Measurements from ENCODE around the gene CPA5.
A peak's percentile ranks its signal among the peaks of the same experiment; 100 is the strongest.

CPA5 gene

GRCh38 chr7:130388671-130389070 is 44.1 kb downstream of the CPA5 start:
- H3K27me3 Mint-ChIP-seq, result no peaks in the 10 kb centered on the region
- DNase-seq (no peak), ATAC-seq (no peak)
- H3K4me1 Mint-ChIP-seq, result peaks cover 23% of the 10 kb centered on the region
- H3K9me3 Mint-ChIP-seq, result peaks cover 0 to 7% of the 10 kb centered on the region in 2 donors
- H3K27ac Mint-ChIP-seq, result no peak overlapping the region
- H3K4me3 Mint-ChIP-seq, result no peak overlapping the region

GRCh38 chr7:130390486-130390885 is 45.9 kb downstream of the CPA5 start:
- Mint-ChIP-seq H3K27me3 (no peaks in the 10 kb centered on the region), H3K9me3 (peaks cover 0 to 7% of the 10 kb centered on the region in 2 donors), H3K27ac (no peak overlapping the region), H3K4me1 (peaks cover 41% of the 10 kb centered on the region), H3K4me3 (no peak overlapping the region)
- ATAC-seq (no peak), DNase-seq (no peak)

GRCh38 chr7:130393101-130393561 is 48.5 kb downstream of the CPA5 start:
- Mint-ChIP-seq H3K27ac (peak overlapping the region in 1 of 2 donors; percentile 71), H3K4me1 (peaks cover 46% of the 10 kb centered on the region), H3K9me3 (peaks cover 0 to 7% of the 10 kb centered on the region in 2 donors), H3K27me3 (no peaks in the 10 kb centered on the region), H3K4me3 (no peak overlapping the region)
- DNase-seq (no peak), ATAC-seq (no peak)

- H3K27ac Mint-ChIP-seq, result peak overlapping the region; percentile 96 to 97
- ATAC-seq (peak; percentile 34), DNase-seq (no peak)
- peak overlapping the region; percentile 80 to 86 for H3K4me3 Mint-ChIP-seq
- H3K4me1 Mint-ChIP-seq, result peaks cover 54% of the 10 kb centered on the region
- H3K9me3 Mint-ChIP-seq, result peaks cover 0 to 1% of the 10 kb centered on the region in 2 donors
- no peaks in the 10 kb centered on the region for H3K27me3 Mint-ChIP-seq
Observed at GRCh38 chr7:130393841-130394411, 49.3 kb downstream of the CPA5 start.

GRCh38 chr7:130394421-130395195 is 50.0 kb downstream of the CPA5 start:
- DNase-seq, result peak; percentile 50 to 62
- no peaks in the 10 kb centered on the region for H3K27me3 Mint-ChIP-seq
- H3K4me3 Mint-ChIP-seq, result peak overlapping the region; percentile 80 to 86
- peak; percentile 99 for ATAC-seq
- H3K4me1 Mint-ChIP-seq, result peaks cover 60% of the 10 kb centered on the region
- H3K27ac Mint-ChIP-seq, result peak overlapping the region; percentile 96 to 97
- no peaks in the 10 kb centered on the region for H3K9me3 Mint-ChIP-seq

GRCh38 chr7:130395421-130395820 is 50.8 kb downstream of the CPA5 start:
- ATAC-seq (no peak), DNase-seq (no peak)
- H3K9me3 Mint-ChIP-seq, result no peaks in the 10 kb centered on the region
- H3K27ac Mint-ChIP-seq, result peak overlapping the region; percentile 31 to 81
- H3K4me3 Mint-ChIP-seq, result peak overlapping the region; percentile 80 to 86
- peaks cover 60% of the 10 kb centered on the region for H3K4me1 Mint-ChIP-seq
- no peaks in the 10 kb centered on the region for H3K27me3 Mint-ChIP-seq

- peak overlapping the region; percentile 54 to 90 for H3K27ac Mint-ChIP-seq
- H3K9me3 Mint-ChIP-seq, result no peaks in the 10 kb centered on the region
- H3K4me3 Mint-ChIP-seq, result peak overlapping the region; percentile 42 to 86
- peaks cover 60% of the 10 kb centered on the region for H3K4me1 Mint-ChIP-seq
- DNase-seq, result no peak
- no peak for ATAC-seq
- no peaks in the 10 kb centered on the region for H3K27me3 Mint-ChIP-seq
Observed at GRCh38 chr7:130396109-130396508, 51.5 kb downstream of the CPA5 start.

GRCh38 chr7:130397051-130397757 is 52.6 kb downstream of the CPA5 start:
- peaks cover 58% of the 10 kb centered on the region for H3K4me1 Mint-ChIP-seq
- ATAC-seq (no peak), DNase-seq (no peak)
- no peaks in the 10 kb centered on the region for H3K9me3 Mint-ChIP-seq
- H3K4me3 Mint-ChIP-seq, result no peak overlapping the region
- H3K27ac Mint-ChIP-seq, result no peak overlapping the region
- H3K27me3 Mint-ChIP-seq, result no peaks in the 10 kb centered on the region

GRCh38 chr7:130397758-130398073 is 53.1 kb downstream of the CPA5 start:
- H3K27me3 Mint-ChIP-seq, result no peaks in the 10 kb centered on the region

GRCh38 chr7:130398526-130399090 is 54.0 kb downstream of the CPA5 start:
- Mint-ChIP-seq H3K4me3 (no peak overlapping the region), H3K27me3 (no peaks in the 10 kb centered on the region), H3K4me1 (peaks cover 49% of the 10 kb centered on the region), H3K27ac (peak overlapping the region in 1 of 2 donors; percentile 3), H3K9me3 (no peaks in the 10 kb centered on the region)
- DNase-seq, result no peak
- ATAC-seq, result no peak

More at GRCh38 chr7:130397758-130398073, 53.1 kb downstream of the CPA5 start:
- Mint-ChIP-seq H3K27ac (no peak overlapping the region), H3K4me3 (no peak overlapping the region), H3K9me3 (no peaks in the 10 kb centered on the region), H3K4me1 (peaks cover 56% of the 10 kb centered on the region)
- DNase-seq, result no peak
- no peak for ATAC-seq

- H3K4me3 Mint-ChIP-seq, result no peak overlapping the region
- no peaks in the 10 kb centered on the region for H3K27me3 Mint-ChIP-seq
- peak overlapping the region in 1 of 2 donors; percentile 72 for H3K27ac Mint-ChIP-seq
- ATAC-seq, result no peak
- H3K9me3 Mint-ChIP-seq, result no peaks in the 10 kb centered on the region
- DNase-seq, result no peak
- peaks cover 34% of the 10 kb centered on the region for H3K4me1 Mint-ChIP-seq
Observed at GRCh38 chr7:130400120-130400572, 55.5 kb downstream of the CPA5 start.

- DNase-seq (no peak), ATAC-seq (no peak)
- Mint-ChIP-seq H3K4me3 (no peak overlapping the region), H3K27me3 (no peaks in the 10 kb centered on the region), H3K9me3 (no peaks in the 10 kb centered on the region), H3K4me1 (peaks cover 25% of the 10 kb centered on the region), H3K27ac (no peak overlapping the region)
Observed at GRCh38 chr7:130401101-130401500, 56.5 kb downstream of the CPA5 start.

GRCh38 chr7:130401578-130401977 is 57.0 kb downstream of the CPA5 start:
- H3K4me1 Mint-ChIP-seq, result peaks cover 24% of the 10 kb centered on the region
- no peak overlapping the region for H3K4me3 Mint-ChIP-seq
- DNase-seq (no peak), ATAC-seq (no peak)
- H3K27me3 Mint-ChIP-seq, result no peaks in the 10 kb centered on the region
- no peaks in the 10 kb centered on the region for H3K9me3 Mint-ChIP-seq
- H3K27ac Mint-ChIP-seq, result no peak overlapping the region

- Mint-ChIP-seq H3K4me1 (peaks cover 19% of the 10 kb centered on the region), H3K27ac (no peak overlapping the region), H3K27me3 (no peaks in the 10 kb centered on the region), H3K9me3 (no peaks in the 10 kb centered on the region), H3K4me3 (no peak overlapping the region)
- ATAC-seq (no peak), DNase-seq (no peak)
Observed at GRCh38 chr7:130405003-130405402, 60.4 kb downstream of the CPA5 start.

GRCh38 chr7:130409067-130409711 is 64.6 kb downstream of the CPA5 start:
- H3K4me1 Mint-ChIP-seq, result peaks cover 48% of the 10 kb centered on the region
- DNase-seq, result no peak
- H3K27me3 Mint-ChIP-seq, result no peaks in the 10 kb centered on the region
- no peaks in the 10 kb centered on the region for H3K9me3 Mint-ChIP-seq
- no peak for ATAC-seq
- no peak overlapping the region for H3K4me3 Mint-ChIP-seq
- H3K27ac Mint-ChIP-seq, result no peak overlapping the region
